Mucosa of descending colon (tissue), 3 donors: ENCODE data around the gene SSH2. TPM values are rescaled to one million over a fixed set of nuclear protein-coding genes. Genes with fewer than 3 reads are reported as not detected.

Source experiments
- ATAC-seq: fragments of 200-7000 bp; cut with Tn5 transposase; one replicate; pipeline ENCODE4 v1.9.1; 2020; ENCODE audit warnings: mild to moderate bottlenecking, moderate library complexity
- DNase-seq, 3 donors: peaks; one replicate each; pipeline ENCODE4 v3.0.0-alpha.2; 2020
- H3K36me3 ChIP-seq: fragments of 200-600 bp; one replicate; pipeline ENCODE4 v1.8.0; 2021; ENCODE audit warnings: low read depth, mild to moderate bottlenecking
- H3K4me1 ChIP-seq: fragments of 200-600 bp; one replicate; pipeline ENCODE4 v1.8.0; 2021; ENCODE audit warnings: low read depth, mild to moderate bottlenecking
- H3K4me3 ChIP-seq: fragments of 200-600 bp; one replicate; pipeline ENCODE4 v1.8.0; 2021; ENCODE audit warnings: mild to moderate bottlenecking
- H3K9me3 ChIP-seq: fragments of 200-600 bp; one replicate; pipeline ENCODE4 v1.8.0; 2021; ENCODE audit warnings: mild to moderate bottlenecking
- CTCF ChIP-seq: fragments of 200-600 bp; IDR thresholded peaks from one replicate; pipeline ENCODE4 v1.8.0; 2022; ENCODE audit warnings: antibody characterized with exemption, mild to moderate bottlenecking
- intact Hi-C, 2 donors: fragments of 100-400 bp; cut with DNase I in 1 of 2; cut with micrococcal nuclease in 1 of 2; formaldehyde crosslinking; loops; one replicate each; pipeline versions ENCODE4 v1.11.0 to v1.11.1; 2022; cut with DNase I, micrococcal nuclease
- total RNA-seq, 3 donors: library from RNA; stranded (reverse); fragmentation: NEBNext Ultra II Directional in 2 of 3; extraction: Animal tissue kit (Norgen Biotek cat#: 25700) in 2 of 3; gene quantifications; one replicate each; pipeline versions ENCODE4 v1.2.1 to v1.2.4, GENCODE V29; 2021 to 2023
- donor health status: DM: no; HTN: no; CAD: no; lungs with moderate emphysema.
- donor health status: DM: no; HTN: no; CAD: no.
- donor health status: DM: no; HTN: yes; CAD: no.

The SSH2 gene
- total RNA-seq, 3 donors from 2014 or later = 32.1 to 47.8 (median 40.8) TPM

- DNase-seq (no peak), ATAC-seq (no peak)
- intact Hi-C loops = no loop called here
- TF ChIP-seq CTCF = no peak
- Histone ChIP-seq H3K36me3 (no peaks in the 10 kb centered on the region), H3K9me3 (no peaks in the 10 kb centered on the region), H3K4me3 (no peak overlapping the region), H3K4me1 (no peaks in the 10 kb centered on the region)
Observed at GRCh38 chr17:29769225-29769624, 160.8 kb downstream of the SSH2 start.

- intact Hi-C loops = no loop called here
- no peaks in the 10 kb centered on the region for H3K4me1 ChIP-seq
- H3K9me3 ChIP-seq = no peaks in the 10 kb centered on the region
- no peak for TF ChIP-seq CTCF
- DNase-seq (no peak), ATAC-seq (no peak)
- H3K4me3 ChIP-seq = no peak overlapping the region
- H3K36me3 ChIP-seq = no peaks in the 10 kb centered on the region
Observed at GRCh38 chr17:29766796-29767327, 163.2 kb downstream of the SSH2 start.

GRCh38 chr17:29764748-29765147 lies 165.3 kb downstream of the SSH2 start:
- no peak for TF ChIP-seq CTCF
- H3K4me3 ChIP-seq = no peak overlapping the region
- intact Hi-C loops = no loop called here
- H3K36me3 ChIP-seq = no peaks in the 10 kb centered on the region
- H3K4me1 ChIP-seq = no peaks in the 10 kb centered on the region
- ATAC-seq (no peak), DNase-seq (no peak)
- no peaks in the 10 kb centered on the region for H3K9me3 ChIP-seq

GRCh38 chr17:29764217-29764616 lies 165.8 kb downstream of the SSH2 start:
- intact Hi-C loops = no loop called here
- no peak for ATAC-seq
- Histone ChIP-seq H3K9me3 (no peaks in the 10 kb centered on the region), H3K4me1 (no peaks in the 10 kb centered on the region), H3K36me3 (no peaks in the 10 kb centered on the region), H3K4me3 (no peak overlapping the region)
- no peak for DNase-seq
- no peak for TF ChIP-seq CTCF

GRCh38 chr17:29763273-29763672 lies 166.8 kb downstream of the SSH2 start:
- Histone ChIP-seq H3K9me3 (no peaks in the 10 kb centered on the region), H3K36me3 (no peaks in the 10 kb centered on the region), H3K4me1 (no peaks in the 10 kb centered on the region), H3K4me3 (no peak overlapping the region)
- TF ChIP-seq CTCF = no peak
- ATAC-seq (no peak), DNase-seq (no peak)
- intact Hi-C loops = no loop called here
